ENCODE results near the gene KLHL26. TPM values are rescaled to one million over a fixed set of nuclear protein-coding genes. Genes with fewer than 3 reads are reported as not detected.

The KLHL26 gene
- polyA plus RNA-seq, 3 donors: 1.6 to 3.2 (median 2.0) TPM

DNA sequence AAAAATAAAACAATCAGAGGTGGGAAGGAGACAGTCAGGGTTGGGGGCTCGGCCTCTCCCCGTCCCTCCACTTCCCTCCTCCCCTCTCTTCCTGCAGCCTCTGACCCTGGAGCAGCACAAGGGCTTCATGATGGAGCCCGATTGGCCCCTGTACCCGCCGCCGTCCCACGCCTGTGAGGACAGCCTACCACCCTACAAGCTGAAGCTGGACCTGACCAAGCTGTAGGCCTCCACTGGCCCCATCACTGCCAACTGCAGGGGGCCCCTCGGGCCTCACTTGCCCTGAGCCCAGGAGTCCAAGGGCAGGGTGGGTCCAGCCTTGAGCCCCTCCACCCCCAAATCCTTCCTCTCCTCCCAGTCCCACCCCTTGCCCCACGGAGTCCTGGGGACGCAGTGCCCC lies 16.5 kb upstream of the KLHL26 start:
- 85% methylated on average over 6 of the region's 10 CpGs for WGBS (ENCODE audit: insufficient coverage)
- Mint-ChIP-seq H3K4me1 (no peaks in the 10 kb centered on the region), H3K9me3 (peaks cover 0 to 11% (median 4%) of the 10 kb centered on the region in 7 donors), H3K36me3 (no peaks in the 10 kb centered on the region), H3K27me3 (ENCODE audit: low read depth in 3 of 3) (peaks cover 23 to 54% (median 31%) of the 10 kb centered on the region in 3 donors), H3K27ac (no peak overlapping the region), H3K4me3 (no peak overlapping the region)
- no peak overlapping the region for H3K4me2 ChIP-seq (replicated peaks; ENCODE audit: extremely low read depth, low read length, poor library complexity, severe bottlenecking)
- no peak overlapping the region for H2AFZ ChIP-seq (ENCODE audit: insufficient read depth, low read depth, low read length, poor library complexity, severe bottlenecking)
- H3K9ac ChIP-seq (ENCODE audit: insufficient read depth, low read length, poor library complexity, severe bottlenecking): no peak overlapping the region
- no peaks in the 10 kb centered on the region for H4K20me1 ChIP-seq (ENCODE audit: insufficient read depth, low read length)
- no peaks in the 10 kb centered on the region for H3K36me3 ChIP-seq (replicated peaks in 1 of 2; ENCODE audit: control insufficient read depth in 1 of 2, insufficient read depth in 2 of 2, low read length in 2 of 2)
- intact Hi-C loops (cut with micrococcal nuclease): no loop called here
- H3K4me3 ChIP-seq (replicated peaks in 1 of 3; ENCODE audit: low read depth in 2 of 3, low read length in 3 of 3): no peak overlapping the region
- peaks cover 0 to 6% of the 10 kb centered on the region in 2 donors for H3K9me3 ChIP-seq (replicated peaks in 1 of 2; ENCODE audit: control insufficient read depth in 1 of 2, insufficient read depth in 1 of 2, low read length in 2 of 2)
- H3K79me2 ChIP-seq (ENCODE audit: insufficient read depth, low read length): no peaks in the 10 kb centered on the region
- H3K27ac ChIP-seq (ENCODE audit: low read depth in 1 of 2, low read length in 2 of 2): no peak overlapping the region
- DNase-seq: no peak
- H3K4me1 ChIP-seq (ENCODE audit: control insufficient read depth in 1 of 2, insufficient read depth in 2 of 2, low read length in 2 of 2): no peaks in the 10 kb centered on the region
- H3K27me3 ChIP-seq (ENCODE audit: control insufficient read depth in 2 of 2, insufficient read depth in 2 of 2, low read length in 2 of 2): peaks cover 0 to 25% of the 10 kb centered on the region in 2 donors
- TF ChIP-seq, protein P1, sequence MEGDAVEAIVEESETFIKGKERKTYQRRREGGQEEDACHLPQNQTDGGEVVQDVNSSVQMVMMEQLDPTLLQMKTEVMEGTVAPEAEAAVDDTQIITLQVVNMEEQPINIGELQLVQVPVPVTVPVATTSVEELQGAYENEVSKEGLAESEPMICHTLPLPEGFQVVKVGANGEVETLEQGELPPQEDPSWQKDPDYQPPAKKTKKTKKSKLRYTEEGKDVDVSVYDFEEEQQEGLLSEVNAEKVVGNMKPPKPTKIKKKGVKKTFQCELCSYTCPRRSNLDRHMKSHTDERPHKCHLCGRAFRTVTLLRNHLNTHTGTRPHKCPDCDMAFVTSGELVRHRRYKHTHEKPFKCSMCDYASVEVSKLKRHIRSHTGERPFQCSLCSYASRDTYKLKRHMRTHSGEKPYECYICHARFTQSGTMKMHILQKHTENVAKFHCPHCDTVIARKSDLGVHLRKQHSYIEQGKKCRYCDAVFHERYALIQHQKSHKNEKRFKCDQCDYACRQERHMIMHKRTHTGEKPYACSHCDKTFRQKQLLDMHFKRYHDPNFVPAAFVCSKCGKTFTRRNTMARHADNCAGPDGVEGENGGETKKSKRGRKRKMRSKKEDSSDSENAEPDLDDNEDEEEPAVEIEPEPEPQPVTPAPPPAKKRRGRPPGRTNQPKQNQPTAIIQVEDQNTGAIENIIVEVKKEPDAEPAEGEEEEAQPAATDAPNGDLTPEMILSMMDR (IDR thresholded peaks at IDR 0.05): no peak

DNA sequence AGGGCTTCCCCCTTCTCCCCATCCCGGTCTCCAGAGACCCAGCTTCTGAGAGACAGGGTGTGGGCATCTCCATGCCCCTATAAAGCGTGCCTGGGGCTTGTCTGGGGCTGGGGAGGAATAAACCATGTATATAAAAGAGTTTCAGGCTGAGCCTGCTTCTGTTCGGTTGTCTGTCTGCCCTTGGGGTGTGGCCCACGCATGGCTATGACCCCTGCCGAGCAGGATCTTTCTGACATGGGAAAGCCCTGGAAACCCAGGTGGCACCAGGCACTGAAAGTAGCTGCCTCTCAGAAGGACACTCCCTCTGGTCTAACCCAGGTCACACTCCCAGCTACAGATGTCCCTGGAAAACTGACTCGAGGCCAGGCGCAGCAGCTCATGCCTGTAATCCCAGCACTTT lies 15.9 kb upstream of the KLHL26 start:
- no peaks in the 10 kb centered on the region for H3K4me1 ChIP-seq (ENCODE audit: control insufficient read depth in 1 of 2, insufficient read depth in 2 of 2, low read length in 2 of 2)
- no peaks in the 10 kb centered on the region for H3K36me3 ChIP-seq (replicated peaks in 1 of 2; ENCODE audit: control insufficient read depth in 1 of 2, insufficient read depth in 2 of 2, low read length in 2 of 2)
- no peak overlapping the region for H2AFZ ChIP-seq (ENCODE audit: insufficient read depth, low read depth, low read length, poor library complexity, severe bottlenecking)
- DNase-seq: no peak
- H3K9ac ChIP-seq (ENCODE audit: insufficient read depth, low read length, poor library complexity, severe bottlenecking): no peak overlapping the region
- H3K27ac ChIP-seq (ENCODE audit: low read depth in 1 of 2, low read length in 2 of 2): no peak overlapping the region
- peaks cover 18 to 52% (median 25%) of the 10 kb centered on the region in 3 donors for H3K27me3 Mint-ChIP-seq (ENCODE audit: low read depth in 3 of 3)
- no peaks in the 10 kb centered on the region for H3K79me2 ChIP-seq (ENCODE audit: insufficient read depth, low read length)
- H3K4me3 ChIP-seq (replicated peaks in 1 of 3; ENCODE audit: low read depth in 2 of 3, low read length in 3 of 3): no peak overlapping the region
- H3K27me3 ChIP-seq (ENCODE audit: control insufficient read depth in 2 of 2, insufficient read depth in 2 of 2, low read length in 2 of 2): peaks cover 0 to 20% of the 10 kb centered on the region in 2 donors
- peaks cover 0 to 11% (median 4%) of the 10 kb centered on the region in 7 donors for H3K9me3 Mint-ChIP-seq
- intact Hi-C loops (cut with micrococcal nuclease): no loop called here
- H3K4me2 ChIP-seq (replicated peaks; ENCODE audit: extremely low read depth, low read length, poor library complexity, severe bottlenecking): no peak overlapping the region
- H3K36me3 Mint-ChIP-seq: no peaks in the 10 kb centered on the region
- TF ChIP-seq, protein P1 (IDR thresholded peaks at IDR 0.05): no peak
- no peaks in the 10 kb centered on the region for H4K20me1 ChIP-seq (ENCODE audit: insufficient read depth, low read length)
- H3K9me3 ChIP-seq (replicated peaks in 1 of 2; ENCODE audit: control insufficient read depth in 1 of 2, insufficient read depth in 1 of 2, low read length in 2 of 2): peaks cover 0 to 6% of the 10 kb centered on the region in 2 donors
- H3K27ac Mint-ChIP-seq: no peak overlapping the region
- 92% methylated on average over 3 of the region's 7 CpGs for WGBS (ENCODE audit: insufficient coverage)
- H3K4me3 Mint-ChIP-seq: no peak overlapping the region
- no peaks in the 10 kb centered on the region for H3K4me1 Mint-ChIP-seq

Measured in CD14-positive monocyte (primary cell).